Small intestine (tissue), 7 donors: ENCODE data around the gene BST2. TPM values are rescaled to one million over a fixed set of nuclear protein-coding genes. Genes with fewer than 3 reads are reported as not detected.

Experiments
- DNase-seq, 2 donors: peaks; one replicate each; pipeline versions ENCODE4 v3.0.0 to v3.0.0-alpha.2; 2013
- FAIRE-seq: peaks from 2 replicates; lab custom pipeline; 2012; peaks lifted over from hg19 to GRCh38; lab: Jason Lieb, UNC
- H3K27ac ChIP-seq, 3 donors: one replicate each; pipeline ENCODE4 v1.5.1; 2013; ENCODE audit warnings: low read length in 2 of 3, mild to moderate bottlenecking in 2 of 3, control low read depth in 1 of 3, inconsistent platforms in 1 of 3, low read depth in 1 of 3, moderate library complexity in 1 of 3
- H3K27me3 ChIP-seq, 3 donors: one replicate each; pipeline ENCODE4 v1.6.1; 2013; ENCODE audit warnings: low read length in 3 of 3, inconsistent platforms in 1 of 3; ENCODE audit not compliant: control insufficient read depth in 3 of 3, insufficient read depth in 3 of 3
- H3K36me3 ChIP-seq, 3 donors: one replicate each; pipeline ENCODE4 v1.6.1; 2013; ENCODE audit warnings: low read length in 3 of 3, inconsistent platforms in 1 of 3, low read depth in 1 of 3, mild to moderate bottlenecking in 1 of 3, moderate library complexity in 1 of 3; ENCODE audit not compliant: control insufficient read depth in 3 of 3, insufficient read depth in 2 of 3
- H3K4me1 ChIP-seq, 3 donors: one replicate each; pipeline ENCODE4 v1.6.1; 2013; ENCODE audit warnings: low read length in 2 of 3, inconsistent platforms in 1 of 3, low read depth in 1 of 3, mild to moderate bottlenecking in 1 of 3, moderate library complexity in 1 of 3; ENCODE audit not compliant: control insufficient read depth in 3 of 3, insufficient read depth in 2 of 3
- H3K4me3 ChIP-seq, 3 donors: one replicate each; pipeline ENCODE4 v1.5.1; 2013; ENCODE audit warnings: low read length in 3 of 3, control low read depth in 1 of 3, inconsistent platforms in 1 of 3, low read depth in 1 of 3, mild to moderate bottlenecking in 1 of 3, moderate library complexity in 1 of 3
- H3K9me3 ChIP-seq, 2 donors: one replicate each; pipeline ENCODE4 v1.6.1; 2013; ENCODE audit warnings: low read depth in 1 of 2, low read length in 1 of 2; ENCODE audit not compliant: control insufficient read depth in 2 of 2, insufficient read depth in 1 of 2
- WGBS, 3 donors: extraction: QIAGEN DNeasy Blood & Tissue Kit; methylation state at CpG; one replicate each; pipeline ENCODE4 v1.1.7; 2013; 5-methylcytosine and 5-hydroxymethylcytosine counted together
- polyA plus RNA-seq, 4 donors: library from polyadenylated mRNA; stranded (reverse) in 3 of 4; unstranded in 1 of 4; fragments of 200-250 nt in 3 of 4; fragments of 120-200 nt in 1 of 4; gene quantifications; one replicate each; pipeline versions ENCODE4 v1.2.1 to v1.2.3, GENCODE V29; 2013
- donor health status: healthy with polysubstance abuse.
- donor health status: control.
- donor health status: control.
- donor health status: Bipolar disorder and iron deficiency.
- donor health status: healthy.

The BST2 gene
- polyA plus RNA-seq, 4 donors: 4.5 to 128 (median 40.2) TPM

GRCh38 chr19:17445526-17446165, 40.2 kb upstream of the BST2 start:
- Histone ChIP-seq H3K4me3 (no peak overlapping the region), H3K9me3 (peaks cover 0 to 5% of the 10 kb centered on the region in 2 donors), H3K36me3 (no peaks in the 10 kb centered on the region), H3K4me1 (peaks cover 0 to 2% (median 0%) of the 10 kb centered on the region in 3 donors), H3K27me3 (peaks cover 0 to 22% (median 0%) of the 10 kb centered on the region in 3 donors), H3K27ac (no peak overlapping the region)
- WGBS, 3 donors: 93 to 94% (median 93%) methylated on average over 1 of the region's 1 CpG
- no peak for DNase-seq
- no peak for FAIRE-seq

- H3K4me3 ChIP-seq: no peak overlapping the region
- no peaks in the 10 kb centered on the region for H3K4me1 ChIP-seq
- H3K27me3 ChIP-seq: peaks cover 0 to 3% (median 0%) of the 10 kb centered on the region in 3 donors
- 59 to 68% (median 63%) methylated on average over 8 of the region's 8 CpGs for WGBS, 3 donors
- H3K36me3 ChIP-seq: peaks cover 0 to under 1% (median 0%) of the 10 kb centered on the region in 3 donors
- DNase-seq (no peak), FAIRE-seq (no peak)
- peaks cover 0 to 5% of the 10 kb centered on the region in 2 donors for H3K9me3 ChIP-seq
- no peak overlapping the region for H3K27ac ChIP-seq
These were observed 36.0 kb upstream of the BST2 start for GRCh38 chr19:17441241-17442021.

DNA sequence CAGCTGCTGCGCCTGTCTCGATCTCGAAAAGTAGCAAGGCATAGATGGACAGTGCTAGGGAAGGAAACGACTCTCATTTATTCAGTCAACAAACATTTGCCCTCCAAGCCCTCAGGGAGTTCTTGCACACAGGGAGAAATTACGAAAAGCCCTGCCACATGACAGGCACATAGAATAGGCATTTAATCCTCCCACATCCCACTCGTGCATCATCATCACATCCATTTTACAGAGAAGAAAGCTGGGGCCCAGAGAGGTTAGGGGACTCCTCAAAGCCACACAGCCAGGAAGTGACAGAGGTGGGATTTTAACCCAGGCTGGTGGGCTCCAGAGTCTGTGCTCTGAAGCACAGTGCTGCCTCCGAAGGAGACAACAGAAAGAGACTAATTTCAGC, 31.4 kb upstream of the BST2 start:
- H3K27ac ChIP-seq: no peak overlapping the region
- H3K4me3 ChIP-seq: no peak overlapping the region
- H3K9me3 ChIP-seq: peaks cover 0 to 10% of the 10 kb centered on the region in 2 donors
- FAIRE-seq: no peak
- H3K36me3 ChIP-seq: peaks cover 0 to 6% (median 0%) of the 10 kb centered on the region in 3 donors
- H3K4me1 ChIP-seq: no peaks in the 10 kb centered on the region
- no peak for DNase-seq
- WGBS, 3 donors: 79 to 85% (median 84%) methylated on average over 7 of the region's 7 CpGs
- H3K27me3 ChIP-seq: no peaks in the 10 kb centered on the region

DNA sequence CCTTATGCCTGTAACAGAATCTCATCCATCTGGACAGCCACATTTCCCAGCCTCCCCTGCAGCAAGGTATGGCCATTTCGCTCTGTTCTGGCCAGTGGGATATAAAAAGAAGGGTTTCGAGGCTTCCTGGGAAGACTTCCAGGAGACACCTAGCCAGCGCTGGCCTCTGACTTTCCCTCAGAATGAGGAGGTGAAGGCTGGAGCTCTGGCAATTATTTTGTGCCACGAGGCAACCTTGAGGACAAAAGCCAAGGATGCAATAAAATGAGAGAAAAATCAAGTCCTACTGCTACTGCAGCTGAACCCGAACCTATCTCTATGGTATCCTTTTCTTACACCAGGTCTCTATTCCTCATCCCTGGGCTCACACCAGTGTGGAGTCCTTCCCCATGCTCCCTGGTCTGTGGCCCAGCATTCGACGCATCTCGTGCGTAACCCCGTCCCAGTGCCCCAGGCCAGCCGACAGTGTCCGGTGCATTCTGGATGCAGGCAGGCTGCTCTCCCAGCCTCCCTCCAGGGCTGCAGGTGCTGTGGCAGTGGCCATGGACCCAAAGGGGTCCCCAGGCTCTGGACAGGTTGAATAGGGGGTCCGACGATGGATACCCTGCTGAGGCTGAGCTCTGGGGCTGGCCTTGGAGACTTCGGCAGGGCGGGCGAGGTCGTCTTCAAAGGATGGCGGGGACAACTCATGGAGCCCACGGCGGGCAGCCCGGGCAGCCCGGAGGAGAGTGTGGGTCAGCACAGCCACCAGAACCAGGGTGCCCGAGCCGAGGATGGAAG, 30.9 kb upstream of the BST2 start:
- Histone ChIP-seq H3K9me3 (peaks cover 0 to 8% of the 10 kb centered on the region in 2 donors), H3K4me1 (no peaks in the 10 kb centered on the region), H3K36me3 (peaks cover 0 to 6% (median 0%) of the 10 kb centered on the region in 3 donors), H3K27ac (no peak overlapping the region), H3K4me3 (no peak overlapping the region), H3K27me3 (no peaks in the 10 kb centered on the region)
- WGBS, 3 donors: 93 to 96% (median 95%) methylated on average over 23 to 25 of the region's 25 CpGs
- FAIRE-seq (no peak), DNase-seq (no peak)

GRCh38 chr19:17435218-17435617, 29.8 kb upstream of the BST2 start:
- Histone ChIP-seq H3K4me3 (no peak overlapping the region), H3K36me3 (peaks cover 0 to 6% (median 0%) of the 10 kb centered on the region in 3 donors), H3K4me1 (no peaks in the 10 kb centered on the region), H3K27ac (no peak overlapping the region), H3K9me3 (peaks cover 0 to 6% of the 10 kb centered on the region in 2 donors), H3K27me3 (no peaks in the 10 kb centered on the region)
- FAIRE-seq (no peak), DNase-seq (no peak)
- 63 to 73% (median 67%) methylated on average over 7 of the region's 7 CpGs for WGBS, 3 donors

DNA sequence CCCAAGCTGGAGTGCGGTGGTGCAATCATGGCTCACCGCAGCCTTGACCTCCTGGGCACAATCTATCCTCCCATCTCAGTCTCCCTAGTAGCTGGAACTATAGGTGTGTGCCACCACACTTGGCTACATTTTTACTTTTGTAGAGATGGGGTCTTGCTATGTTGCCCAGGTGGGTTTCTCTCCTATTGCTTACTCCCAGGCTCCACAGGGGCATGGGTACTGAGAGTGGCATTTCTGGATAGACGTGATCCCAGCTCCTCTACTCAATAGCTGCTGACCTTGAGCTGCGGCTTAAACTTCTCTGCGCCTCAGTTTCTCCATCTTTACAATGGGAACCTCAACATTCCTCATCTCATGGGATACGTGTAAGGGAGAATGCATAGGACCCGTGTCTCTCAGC, 26.0 kb upstream of the BST2 start:
- Histone ChIP-seq H3K4me1 (no peaks in the 10 kb centered on the region), H3K9me3 (peaks cover 0 to 5% of the 10 kb centered on the region in 2 donors), H3K4me3 (no peak overlapping the region), H3K27me3 (no peaks in the 10 kb centered on the region), H3K27ac (no peak overlapping the region), H3K36me3 (peaks cover 0 to 5% (median 0%) of the 10 kb centered on the region in 3 donors)
- no peak for DNase-seq
- FAIRE-seq: no peak
- WGBS, 3 donors: 87 to 90% (median 88%) methylated on average over 7 of the region's 7 CpGs

DNA sequence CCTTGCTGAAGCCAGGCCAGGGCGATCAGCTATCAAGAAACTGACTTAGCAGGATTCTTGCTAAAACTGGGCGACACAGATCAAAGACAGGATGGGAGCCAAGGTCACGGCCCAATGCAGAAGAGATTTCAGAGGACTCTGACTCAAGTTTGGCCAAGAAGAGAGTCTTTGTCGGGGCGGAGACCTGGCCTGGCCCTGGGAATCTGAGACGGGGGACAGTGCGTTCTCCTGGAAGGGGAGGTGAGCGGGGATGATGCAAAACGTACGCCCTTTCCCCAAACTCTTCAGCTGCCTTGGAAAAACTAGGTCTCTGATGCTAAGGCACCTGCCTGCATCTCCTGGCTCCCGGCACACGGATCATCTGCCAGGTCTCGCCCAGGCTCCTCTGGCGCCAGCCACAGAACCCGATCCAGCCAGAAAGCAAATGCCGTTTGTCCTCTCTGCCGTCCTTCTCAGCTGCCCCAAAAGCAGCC, 24.2 kb upstream of the BST2 start:
- no peaks in the 10 kb centered on the region for H3K9me3 ChIP-seq
- FAIRE-seq: no peak
- no peak overlapping the region for H3K27ac ChIP-seq
- 53 to 74% (median 66%) methylated on average over 17 of the region's 17 CpGs for WGBS, 3 donors
- no peak for DNase-seq
- no peaks in the 10 kb centered on the region for H3K27me3 ChIP-seq
- peaks cover 0 to 5% (median 2%) of the 10 kb centered on the region in 3 donors for H3K4me1 ChIP-seq
- H3K4me3 ChIP-seq: no peak overlapping the region
- H3K36me3 ChIP-seq: no peaks in the 10 kb centered on the region
